ENCODE data around the gene MYO10. TPM values are rescaled to one million over a fixed set of nuclear protein-coding genes. Genes with fewer than 3 reads are reported as not detected.
"Not testable (repeated sequence)": the region's sequence is repeated elsewhere in the genome, so short reads cannot be mapped to it uniquely, and the experiment has no call there.

MYO10 gene
- polyA plus RNA-seq, 12 donors: 20.3 to 40.0 (median 29.8) TPM; not detected in 1

- no peak for DNase-seq
These were observed 262.6 kb downstream of the MYO10 start for GRCh38 chr5:16673241-16674201.

GRCh38 chr5:16671208-16671607 is 264.9 kb downstream of the MYO10 start:
- no peak for DNase-seq

GRCh38 chr5:16669776-16670175 is 266.3 kb downstream of the MYO10 start:
- DNase-seq: no peak

- no peak for DNase-seq
These were observed 267.5 kb downstream of the MYO10 start for GRCh38 chr5:16668631-16669030.

GRCh38 chr5:16668194-16668593 is 267.9 kb downstream of the MYO10 start:
- DNase-seq: no peak

- no peak for DNase-seq
These were observed 269.1 kb downstream of the MYO10 start for GRCh38 chr5:16666883-16667398.

- no peak for DNase-seq
These were observed 269.8 kb downstream of the MYO10 start for GRCh38 chr5:16666130-16666882.

- DNase-seq: no peak
These were observed 270.5 kb downstream of the MYO10 start for GRCh38 chr5:16665601-16666000.

GRCh38 chr5:16664368-16664767 is 271.7 kb downstream of the MYO10 start:
- no peak for DNase-seq

- DNase-seq: no peak
These were observed 272.2 kb downstream of the MYO10 start for GRCh38 chr5:16663840-16664239.

- DNase-seq: no peak
These were observed 274.4 kb downstream of the MYO10 start for GRCh38 chr5:16661713-16662112.

GRCh38 chr5:16660982-16661381 is 275.1 kb downstream of the MYO10 start:
- no peak for DNase-seq

- no peak for DNase-seq
These were observed 276.6 kb downstream of the MYO10 start for GRCh38 chr5:16659536-16659935.

- DNase-seq: no peak
These were observed 279.4 kb downstream of the MYO10 start for GRCh38 chr5:16656561-16657191.

GRCh38 chr5:16654647-16655334 is 281.3 kb downstream of the MYO10 start:
- DNase-seq: no peak

GRCh38 chr5:16648739-16649138 is 287.3 kb downstream of the MYO10 start:
- not testable (repeated sequence) for DNase-seq

- no peak for DNase-seq
These were observed 291.7 kb downstream of the MYO10 start for GRCh38 chr5:16644301-16644889.

GRCh38 chr5:16642867-16643266 is 293.2 kb downstream of the MYO10 start:
- DNase-seq: no peak

GRCh38 chr5:16639206-16639605 is 296.9 kb downstream of the MYO10 start:
- no peak for DNase-seq

GRCh38 chr5:16628376-16628775 is 307.7 kb downstream of the MYO10 start:
- DNase-seq: no peak

- DNase-seq: no peak
These were observed 309.3 kb downstream of the MYO10 start for GRCh38 chr5:16626696-16627264.

Measured in muscle of arm (tissue), 12 donors.